ENCODE measurements around the gene CCDC142.

The CCDC142 gene

GRCh38 chr2:74482801-74483674 lies at the start of gene CCDC142, which contains the start of gene TTC31:
CCDC142 (minus strand) TSS chr2:74482998; CDS start chr2:74482837, 161 bp downstream.
TTC31 (plus strand) TSS chr2:74483081; CDS start chr2:74483096, 15 bp downstream.
- Mint-ChIP-seq H3K36me3 (no peaks in the 10 kb centered on the region), H3K27ac (peak within 1 kb of the TSS; percentile 99), H3K27me3 (no peaks in the 10 kb centered on the region), H3K4me3 (peak within 1 kb of the TSS; percentile 99), H3K9me3 (ENCODE audit: low read depth) (no peaks in the 10 kb centered on the region), H3K4me1 (ENCODE audit: low read depth) (peaks cover 38% of the 10 kb centered on the region)

- Mint-ChIP-seq H3K4me1 (ENCODE audit: low read depth) (peaks cover 27% of the 10 kb centered on the region), H3K27me3 (no peaks in the 10 kb centered on the region), H3K27ac (peak overlapping the region; percentile 7), H3K9me3 (ENCODE audit: low read depth) (no peaks in the 10 kb centered on the region), H3K4me3 (peak overlapping the region; percentile 63), H3K36me3 (peaks cover 9% of the 10 kb centered on the region)
Observed at GRCh38 chr2:74532222-74532621, 49.4 kb upstream of the CCDC142 start.

- H3K9me3 Mint-ChIP-seq (ENCODE audit: low read depth), result no peaks in the 10 kb centered on the region
- peaks cover 29% of the 10 kb centered on the region for H3K4me1 Mint-ChIP-seq (ENCODE audit: low read depth)
- H3K36me3 Mint-ChIP-seq, result peaks cover 12% of the 10 kb centered on the region
- H3K4me3 Mint-ChIP-seq, result peak overlapping the region; percentile 98
- no peaks in the 10 kb centered on the region for H3K27me3 Mint-ChIP-seq
- H3K27ac Mint-ChIP-seq, result no peak overlapping the region
Observed at GRCh38 chr2:74531666-74532065, 48.9 kb upstream of the CCDC142 start.

GRCh38 chr2:74530239-74531187 lies 47.7 kb upstream of the CCDC142 start:
- peaks cover 36% of the 10 kb centered on the region for H3K4me1 Mint-ChIP-seq (ENCODE audit: low read depth)
- H3K36me3 Mint-ChIP-seq, result peaks cover 18% of the 10 kb centered on the region
- H3K27ac Mint-ChIP-seq, result peak overlapping the region; percentile 92
- H3K4me3 Mint-ChIP-seq, result peak overlapping the region; percentile 98
- H3K27me3 Mint-ChIP-seq, result no peaks in the 10 kb centered on the region
- H3K9me3 Mint-ChIP-seq (ENCODE audit: low read depth), result no peaks in the 10 kb centered on the region

GRCh38 chr2:74529357-74530238 lies 46.8 kb upstream of the CCDC142 start, which contains the start of the genes AUP1 and HTRA2:
AUP1 (minus strand) TSS chr2:74529706; CDS start chr2:74529629, 77 bp downstream.
HTRA2 (plus strand) TSS chr2:74529933; CDS start chr2:74530007, 74 bp downstream.
- Mint-ChIP-seq H3K36me3 (peaks cover 18% of the 10 kb centered on the region), H3K4me1 (ENCODE audit: low read depth) (peaks cover 36% of the 10 kb centered on the region), H3K4me3 (peak within 1 kb of the TSS; percentile 98), H3K9me3 (ENCODE audit: low read depth) (no peaks in the 10 kb centered on the region), H3K27me3 (no peaks in the 10 kb centered on the region), H3K27ac (peak within 1 kb of the TSS; percentile 95)

- H3K4me1 Mint-ChIP-seq (ENCODE audit: low read depth), result peaks cover 36% of the 10 kb centered on the region
- H3K9me3 Mint-ChIP-seq (ENCODE audit: low read depth), result no peaks in the 10 kb centered on the region
- H3K27ac Mint-ChIP-seq, result peak overlapping the region; percentile 95
- peaks cover 18% of the 10 kb centered on the region for H3K36me3 Mint-ChIP-seq
- no peaks in the 10 kb centered on the region for H3K27me3 Mint-ChIP-seq
- peak overlapping the region; percentile 98 for H3K4me3 Mint-ChIP-seq
Observed at GRCh38 chr2:74528600-74529356, 46.0 kb upstream of the CCDC142 start.

GRCh38 chr2:74527741-74528140 lies 44.9 kb upstream of the CCDC142 start:
- Mint-ChIP-seq H3K4me3 (peak overlapping the region; percentile 98), H3K27me3 (no peaks in the 10 kb centered on the region), H3K9me3 (ENCODE audit: low read depth) (no peaks in the 10 kb centered on the region), H3K36me3 (peaks cover 18% of the 10 kb centered on the region), H3K27ac (no peak overlapping the region), H3K4me1 (ENCODE audit: low read depth) (peaks cover 35% of the 10 kb centered on the region)

GRCh38 chr2:74526649-74527230 lies 43.9 kb upstream of the CCDC142 start:
- Mint-ChIP-seq H3K27ac (no peak overlapping the region), H3K36me3 (peaks cover 16% of the 10 kb centered on the region), H3K27me3 (no peaks in the 10 kb centered on the region), H3K9me3 (ENCODE audit: low read depth) (no peaks in the 10 kb centered on the region), H3K4me1 (ENCODE audit: low read depth) (peaks cover 29% of the 10 kb centered on the region), H3K4me3 (peak overlapping the region; percentile 98)

- Mint-ChIP-seq H3K4me1 (ENCODE audit: low read depth) (peaks cover 22% of the 10 kb centered on the region), H3K4me3 (peak within 1 kb of the TSS; percentile 98), H3K9me3 (ENCODE audit: low read depth) (no peaks in the 10 kb centered on the region), H3K36me3 (peaks cover 16% of the 10 kb centered on the region), H3K27me3 (no peaks in the 10 kb centered on the region), H3K27ac (peak within 1 kb of the TSS; percentile 34)
Observed at GRCh38 chr2:74525717-74526648, 43.2 kb upstream of the CCDC142 start, which contains the start of gene DQX1. DQX1 (minus strand) TSS chr2:74526231; CDS start chr2:74525729, 502 bp downstream.

- no peak overlapping the region for H3K4me3 Mint-ChIP-seq
- peaks cover 4% of the 10 kb centered on the region for H3K27me3 Mint-ChIP-seq
- H3K36me3 Mint-ChIP-seq, result peaks cover 16% of the 10 kb centered on the region
- no peaks in the 10 kb centered on the region for H3K9me3 Mint-ChIP-seq (ENCODE audit: low read depth)
- peaks cover 16% of the 10 kb centered on the region for H3K4me1 Mint-ChIP-seq (ENCODE audit: low read depth)
- no peak overlapping the region for H3K27ac Mint-ChIP-seq
Observed at GRCh38 chr2:74524955-74525716, 42.3 kb upstream of the CCDC142 start.

GRCh38 chr2:74524005-74524404 lies 41.2 kb upstream of the CCDC142 start:
- Mint-ChIP-seq H3K36me3 (peaks cover 16% of the 10 kb centered on the region), H3K4me3 (no peak overlapping the region), H3K27ac (no peak overlapping the region), H3K4me1 (ENCODE audit: low read depth) (peaks cover 16% of the 10 kb centered on the region), H3K27me3 (peaks cover 13% of the 10 kb centered on the region), H3K9me3 (ENCODE audit: low read depth) (no peaks in the 10 kb centered on the region)

GRCh38 chr2:74522516-74522915 lies 39.7 kb upstream of the CCDC142 start:
- Mint-ChIP-seq H3K4me1 (ENCODE audit: low read depth) (peaks cover 10% of the 10 kb centered on the region), H3K27ac (no peak overlapping the region), H3K4me3 (no peak overlapping the region), H3K36me3 (peaks cover 10% of the 10 kb centered on the region), H3K9me3 (ENCODE audit: low read depth) (no peaks in the 10 kb centered on the region), H3K27me3 (peaks cover 26% of the 10 kb centered on the region)

Data from activated naive CD8-positive, alpha-beta T cell (primary cell).